ENCODE measurements around the gene DDX41.

- TF ChIP-seq CTCF (IDR thresholded peaks at IDR 0.05) (no peak), POLR2A (IDR thresholded peaks at IDR 0.05) (no peak)
Measured at GRCh38 chr5:177550122-177550521, 33.4 kb upstream of the DDX41 start.

Data from tibial nerve (tissue), 3 donors.